H9 (cell line): Measurements from ENCODE around the gene FOXA2. TPM values are rescaled to one million over a fixed set of nuclear protein-coding genes. Genes with fewer than 3 reads are reported as not detected.

Experiments
- DNase-seq: peaks from one replicate; pipeline ENCODE4 v3.0.0-alpha.2; 2017
- H2AFZ ChIP-seq: one replicate; pipeline ENCODE4 v1.6.1; 2013; ENCODE audit warnings: mild to moderate bottlenecking, low read length, control low read depth, moderate library complexity
- H2AK5ac ChIP-seq: 2 replicates; pipeline ENCODE4 v1.6.1; 2013; ENCODE audit warnings: low read length, control low read depth, mixed read lengths; ENCODE audit not compliant: insufficient read length
- H2BK120ac ChIP-seq: one replicate; pipeline ENCODE4 v1.6.1; 2013; ENCODE audit warnings: low read depth, mild to moderate bottlenecking, low read length, control low read depth, inconsistent platforms; ENCODE audit not compliant: poor library complexity, severe bottlenecking
- H2BK12ac ChIP-seq: 2 replicates; pipeline ENCODE4 v1.6.1; 2013; ENCODE audit warnings: low read length, control low read depth, mixed read lengths, low read depth; ENCODE audit not compliant: insufficient read length
- H2BK15ac ChIP-seq: 2 replicates; pipeline ENCODE4 v1.6.1; 2013; ENCODE audit warnings: low read depth, low read length, control low read depth
- H2BK20ac ChIP-seq: one replicate; pipeline ENCODE4 v1.6.1; 2013; ENCODE audit warnings: low read depth, mild to moderate bottlenecking, low read length, control low read depth, inconsistent platforms; ENCODE audit not compliant: poor library complexity, severe bottlenecking
- H2BK5ac ChIP-seq: 2 replicates; pipeline ENCODE4 v1.6.1; 2013; ENCODE audit warnings: low read length, control low read depth, mixed read lengths; ENCODE audit not compliant: insufficient read length
- H3K14ac ChIP-seq: 2 replicates; pipeline ENCODE4 v1.6.1; 2013; ENCODE audit warnings: low read length, control low read depth; ENCODE audit not compliant: insufficient read depth
- H3K18ac ChIP-seq: 2 replicates; pipeline ENCODE4 v1.6.1; 2013; ENCODE audit warnings: low read depth, mild to moderate bottlenecking, mixed read lengths, low read length, control low read depth; ENCODE audit not compliant: insufficient read length
- H3K23ac ChIP-seq: 2 replicates; pipeline ENCODE4 v1.6.1; 2013; ENCODE audit warnings: low read length, control low read depth, mixed read lengths, low read depth; ENCODE audit not compliant: insufficient read length
- H3K23me2 ChIP-seq: 2 replicates; pipeline ENCODE4 v1.6.1; 2013; ENCODE audit warnings: low read depth, mild to moderate bottlenecking, mixed read lengths, low read length, control low read depth; ENCODE audit not compliant: insufficient read length, poor library complexity, severe bottlenecking
- H3K27ac ChIP-seq: 2 replicates; pipeline ENCODE4 v1.5.1; 2013; ENCODE audit warnings: low read length, control low read depth, mixed read lengths, low read depth; ENCODE audit not compliant: insufficient read length
- H3K27me3 ChIP-seq: 2 replicates; pipeline ENCODE4 v1.6.1; 2013; ENCODE audit warnings: low read length, control low read depth, inconsistent platforms; ENCODE audit not compliant: insufficient read depth
- H3K4ac ChIP-seq: 2 replicates; pipeline ENCODE4 v1.6.1; 2013; ENCODE audit warnings: low read depth, mild to moderate bottlenecking, control low read depth, inconsistent platforms, low read length, moderate library complexity
- H3K4me1 ChIP-seq: 2 replicates; pipeline ENCODE4 v1.6.1; 2013; ENCODE audit warnings: low read length, control low read depth, inconsistent platforms; ENCODE audit not compliant: insufficient read depth
- H3K4me2 ChIP-seq: 2 replicates; pipeline ENCODE4 v1.6.1; 2013; ENCODE audit warnings: low read length, control low read depth, mixed read lengths; ENCODE audit not compliant: insufficient read length, insufficient read depth
- H3K56ac ChIP-seq: 2 replicates; pipeline ENCODE4 v1.6.1; 2013; ENCODE audit warnings: low read depth, mild to moderate bottlenecking, mixed read lengths, low read length, control low read depth; ENCODE audit not compliant: insufficient read length
- H3K79me1 ChIP-seq: 2 replicates; pipeline ENCODE4 v1.6.1; 2013; ENCODE audit warnings: low read depth, mild to moderate bottlenecking, moderate library complexity, low read length, control low read depth, inconsistent platforms; ENCODE audit not compliant: insufficient read depth, poor library complexity, severe bottlenecking
- H3K79me2 ChIP-seq: 2 replicates; pipeline ENCODE4 v1.6.1; 2013; ENCODE audit warnings: low read length, control low read depth, inconsistent platforms; ENCODE audit not compliant: insufficient read depth
- H3K9ac ChIP-seq: 2 replicates; pipeline ENCODE4 v1.6.1; 2013; ENCODE audit warnings: low read length, control low read depth, mixed read lengths; ENCODE audit not compliant: insufficient read length; ENCODE audit errors: extremely low read depth
- H3K9me3 ChIP-seq: one replicate; pipeline ENCODE4 v1.6.1; 2013; ENCODE audit warnings: low read depth, low read length, inconsistent platforms; ENCODE audit not compliant: control insufficient read depth
- H3T11ph ChIP-seq: one replicate; pipeline ENCODE4 v1.6.1; 2013; ENCODE audit warnings: mild to moderate bottlenecking, low read length, control low read depth, inconsistent platforms
- H4K20me1 ChIP-seq: one replicate; pipeline ENCODE4 v1.6.1; 2013; ENCODE audit not compliant: control insufficient read depth, insufficient read length, insufficient read depth
- H4K5ac ChIP-seq: 2 replicates; pipeline ENCODE4 v1.6.1; 2013; ENCODE audit warnings: low read depth, mild to moderate bottlenecking, mixed read lengths, low read length, control low read depth; ENCODE audit not compliant: insufficient read length
- H4K8ac ChIP-seq: replicated peaks from 2 replicates; pipeline ENCODE4 v1.6.1; 2013; ENCODE audit warnings: low read length, control low read depth, mixed read lengths, low read depth; ENCODE audit not compliant: insufficient read length
- H4K91ac ChIP-seq: 2 replicates; pipeline ENCODE4 v1.6.1; 2013; ENCODE audit warnings: low read depth, mild to moderate bottlenecking, moderate library complexity, mixed read lengths, low read length, control low read depth; ENCODE audit not compliant: insufficient read length
- H3K27ac Mint-ChIP-seq, 3 experiments: 2 replicates in 2 of 3; 3 replicates in 1 of 3; pipeline ENCODE4 v1.8.0; 2020 to 2021; ENCODE audit warnings: mixed read lengths in 3 of 3, mild to moderate bottlenecking in 1 of 3, moderate library complexity in 1 of 3
- H3K27me3 Mint-ChIP-seq: 2 replicates; pipeline ENCODE4 v1.8.0; 2021; ENCODE audit warnings: low read depth, mild to moderate bottlenecking, moderate library complexity, mixed read lengths
- H3K36me3 Mint-ChIP-seq, 3 experiments: 2 replicates in 2 of 3; 3 replicates in 1 of 3; pipeline ENCODE4 v1.8.0; 2020 to 2021; ENCODE audit warnings: low read depth in 3 of 3, mixed read lengths in 3 of 3; ENCODE audit not compliant: insufficient read depth in 1 of 3
- H3K4me1 Mint-ChIP-seq, 2 experiments: 2 replicates each; pipeline ENCODE4 v1.8.0; 2020; ENCODE audit warnings: mixed read lengths in 2 of 2
- H3K4me3 Mint-ChIP-seq, 2 experiments: 2 replicates in 1 of 2; 3 replicates in 1 of 2; pipeline ENCODE4 v1.8.0; 2020 to 2021; ENCODE audit warnings: mild to moderate bottlenecking in 2 of 2, mixed read lengths in 2 of 2, moderate library complexity in 1 of 2
- H3K9me3 Mint-ChIP-seq, 2 experiments: 2 replicates in 1 of 2; 3 replicates in 1 of 2; pipeline ENCODE4 v1.8.0; 2020; ENCODE audit warnings: mild to moderate bottlenecking in 2 of 2, mixed read lengths in 2 of 2, moderate library complexity in 1 of 2
- WGBS: extraction: QIAGEN DNeasy Blood & Tissue Kit; methylation state at CpG from one replicate; pipeline ENCODE4 v1.1.7; 2013; ENCODE audit warnings: missing lambda C conversion rate, low lambda C conversion rate, mixed read lengths; ENCODE audit not compliant: insufficient read length; ENCODE audit errors: extremely low coverage; 5-methylcytosine and 5-hydroxymethylcytosine counted together
- total RNA-seq: library from RNA; stranded (reverse); gene quantifications from 2 replicates; pipeline ENCODE4 v1.2.1, GENCODE V29; 2021
- TF ChIP-seq, protein P1 (sequence below): fragments of 200-600 bp; sonication (generic); conservative IDR thresholded peaks from 3 replicates; pipeline ENCODE4 v1.8.0; 2021; ENCODE audit warnings: antibody characterized with exemption, mild to moderate bottlenecking

FOXA2 gene
- total RNA-seq, 1 experiment from 2014 or later = not detected

DNA sequence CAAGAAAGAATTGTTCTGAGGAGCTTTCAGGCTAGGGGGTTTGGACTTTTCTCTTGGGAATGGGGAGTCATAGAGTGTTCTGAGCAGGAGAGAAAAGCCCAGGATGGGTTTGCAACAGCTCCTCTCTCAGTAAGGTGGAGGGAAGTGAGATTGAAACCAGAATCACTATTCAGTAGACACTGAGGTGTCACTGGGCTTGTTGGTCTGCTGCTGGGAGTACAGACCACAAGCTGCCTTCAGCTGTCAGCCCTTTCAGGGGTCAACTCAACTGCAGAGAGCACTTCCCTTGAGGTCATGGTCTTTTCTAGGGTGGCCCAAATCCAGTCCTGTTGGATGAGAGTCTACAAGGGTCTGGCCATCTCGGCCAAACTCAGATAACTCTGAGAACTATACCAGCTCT lies 12.9 kb upstream of the FOXA2 start:
- H4K5ac ChIP-seq = no peak overlapping the region
- H3K9me3 ChIP-seq = no peaks in the 10 kb centered on the region
- H4K91ac ChIP-seq = no peak overlapping the region
- H3K4me1 Mint-ChIP-seq = no peaks in the 10 kb centered on the region
- no peak overlapping the region for H3K23ac ChIP-seq
- no peaks in the 10 kb centered on the region for H3K23me2 ChIP-seq
- no peaks in the 10 kb centered on the region for H3K9me3 Mint-ChIP-seq
- H3K27ac Mint-ChIP-seq = no peak overlapping the region
- H3K4me3 Mint-ChIP-seq = peak overlapping the region in 1 of 2 experiments; percentile 36; a peak in 1 of 5 replicates
- H2BK20ac ChIP-seq = no peak overlapping the region
- H3T11ph ChIP-seq = no peak overlapping the region
- no peak overlapping the region for H3K27ac ChIP-seq
- no peak overlapping the region for H2BK12ac ChIP-seq
- no peak overlapping the region for H3K18ac ChIP-seq
- no peaks in the 10 kb centered on the region for H3K79me1 ChIP-seq
- H3K4me2 ChIP-seq = no peak overlapping the region
- H3K27me3 ChIP-seq = no peaks in the 10 kb centered on the region
- H2BK120ac ChIP-seq = no peak overlapping the region
- H2BK5ac ChIP-seq = no peak overlapping the region
- no peak overlapping the region for H2AK5ac ChIP-seq
- no peak overlapping the region for H3K9ac ChIP-seq
- no peak overlapping the region for H3K4ac ChIP-seq
- no peak overlapping the region for H4K8ac ChIP-seq
- no peaks in the 10 kb centered on the region for H4K20me1 ChIP-seq
- no peak overlapping the region for H2BK15ac ChIP-seq
- H3K56ac ChIP-seq = no peak overlapping the region
- DNase-seq = no peak
- H3K27me3 Mint-ChIP-seq = peaks cover 73% of the 10 kb centered on the region
- H3K4me1 ChIP-seq = no peaks in the 10 kb centered on the region
- H2AFZ ChIP-seq = no peak overlapping the region
- no peaks in the 10 kb centered on the region for H3K36me3 Mint-ChIP-seq
- H3K14ac ChIP-seq = no peak overlapping the region
- no CpG with 5 or more reads among the region's 1 CpG for WGBS
- H3K79me2 ChIP-seq = no peaks in the 10 kb centered on the region
- TF ChIP-seq, protein P1, sequence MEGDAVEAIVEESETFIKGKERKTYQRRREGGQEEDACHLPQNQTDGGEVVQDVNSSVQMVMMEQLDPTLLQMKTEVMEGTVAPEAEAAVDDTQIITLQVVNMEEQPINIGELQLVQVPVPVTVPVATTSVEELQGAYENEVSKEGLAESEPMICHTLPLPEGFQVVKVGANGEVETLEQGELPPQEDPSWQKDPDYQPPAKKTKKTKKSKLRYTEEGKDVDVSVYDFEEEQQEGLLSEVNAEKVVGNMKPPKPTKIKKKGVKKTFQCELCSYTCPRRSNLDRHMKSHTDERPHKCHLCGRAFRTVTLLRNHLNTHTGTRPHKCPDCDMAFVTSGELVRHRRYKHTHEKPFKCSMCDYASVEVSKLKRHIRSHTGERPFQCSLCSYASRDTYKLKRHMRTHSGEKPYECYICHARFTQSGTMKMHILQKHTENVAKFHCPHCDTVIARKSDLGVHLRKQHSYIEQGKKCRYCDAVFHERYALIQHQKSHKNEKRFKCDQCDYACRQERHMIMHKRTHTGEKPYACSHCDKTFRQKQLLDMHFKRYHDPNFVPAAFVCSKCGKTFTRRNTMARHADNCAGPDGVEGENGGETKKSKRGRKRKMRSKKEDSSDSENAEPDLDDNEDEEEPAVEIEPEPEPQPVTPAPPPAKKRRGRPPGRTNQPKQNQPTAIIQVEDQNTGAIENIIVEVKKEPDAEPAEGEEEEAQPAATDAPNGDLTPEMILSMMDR = no peak
